GM13977 (cell line): ENCODE results near the gene GPR4.
"Not testable (repeated sequence)": the region's sequence is repeated elsewhere in the genome, so short reads cannot be mapped to it uniquely, and the experiment has no call there.

ENCODE experiments used
- DNase-seq: peaks from one replicate; pipeline ENCODE4 v3.0.0; 2012; ENCODE audit warnings: low spot score
- CTCF ChIP-seq: IDR thresholded peaks from 2 replicates; pipeline ENCODE4 v1.5.1; 2012; ENCODE audit warnings: mild to moderate bottlenecking, control low read depth; ENCODE audit not compliant: insufficient read depth; ENCODE audit errors: extremely low read depth, missing control alignments
- in situ Hi-C: fragments of 300-500 bp; cut with MboI; formaldehyde crosslinking; loops from one replicate; pipeline ENCODE4 v1.12.0; 2022; ENCODE audit warnings: low sequenced_read_pairs, low pct_unique_long_range_greater_than_20kb, mixed read lengths, inconsistent platforms; ENCODE audit not compliant: unreplicated experiment

GPR4 gene

DNA sequence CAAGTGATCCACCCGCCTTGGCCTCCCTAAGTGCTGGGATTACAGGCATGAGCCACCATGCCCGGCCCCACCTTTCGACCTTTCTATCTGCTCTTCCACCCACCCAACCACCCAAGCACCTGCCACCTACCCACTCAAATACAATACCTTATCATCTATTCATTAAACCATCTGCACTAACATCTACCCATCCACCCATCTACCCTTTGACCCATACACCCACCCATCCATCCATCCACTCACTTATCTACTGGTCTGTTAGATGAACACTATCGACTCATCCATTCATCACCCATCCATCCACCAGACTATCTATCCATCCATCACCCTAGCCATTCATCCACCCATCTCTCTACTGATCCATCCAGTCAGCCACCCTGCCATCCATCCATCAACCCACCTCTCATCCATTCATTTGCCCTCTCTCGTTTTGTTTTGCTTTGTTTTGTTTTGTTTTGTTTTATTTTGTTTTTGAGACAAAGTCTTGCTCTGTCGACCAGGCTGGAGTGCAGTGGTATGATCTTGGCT, 20.0 kb upstream of the GPR4 start:
- DNase-seq = no peak
- in situ Hi-C loops = no loop called here

GRCh38 chr19:45621389-45621788, 19.4 kb upstream of the GPR4 start:
- no peak for TF ChIP-seq CTCF
- in situ Hi-C loops = no loop called here

More for the DNA sequence above, 20.0 kb upstream of the GPR4 start:
- no peak for TF ChIP-seq CTCF

DNA sequence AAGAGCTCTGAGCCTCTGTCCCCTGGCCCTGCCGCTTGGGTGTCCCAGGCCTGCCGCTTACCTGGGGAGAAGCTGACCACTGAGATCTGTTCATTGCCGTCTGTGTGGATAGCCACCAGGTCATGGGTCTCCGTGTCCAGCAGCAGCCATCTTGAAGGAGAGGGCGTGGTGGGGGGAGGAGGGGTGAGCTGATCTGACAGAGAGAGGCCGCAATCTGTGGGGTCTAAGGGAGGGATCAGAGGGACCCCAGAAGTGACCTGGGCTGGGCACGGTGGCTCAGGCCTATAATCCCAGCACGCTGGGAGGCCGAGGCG, 14.6 kb upstream of the GPR4 start:
- DNase-seq = no peak
- in situ Hi-C loops = no loop called here
- TF ChIP-seq CTCF = no peak

More at GRCh38 chr19:45621389-45621788, 19.4 kb upstream of the GPR4 start:
- DNase-seq = no peak

DNA sequence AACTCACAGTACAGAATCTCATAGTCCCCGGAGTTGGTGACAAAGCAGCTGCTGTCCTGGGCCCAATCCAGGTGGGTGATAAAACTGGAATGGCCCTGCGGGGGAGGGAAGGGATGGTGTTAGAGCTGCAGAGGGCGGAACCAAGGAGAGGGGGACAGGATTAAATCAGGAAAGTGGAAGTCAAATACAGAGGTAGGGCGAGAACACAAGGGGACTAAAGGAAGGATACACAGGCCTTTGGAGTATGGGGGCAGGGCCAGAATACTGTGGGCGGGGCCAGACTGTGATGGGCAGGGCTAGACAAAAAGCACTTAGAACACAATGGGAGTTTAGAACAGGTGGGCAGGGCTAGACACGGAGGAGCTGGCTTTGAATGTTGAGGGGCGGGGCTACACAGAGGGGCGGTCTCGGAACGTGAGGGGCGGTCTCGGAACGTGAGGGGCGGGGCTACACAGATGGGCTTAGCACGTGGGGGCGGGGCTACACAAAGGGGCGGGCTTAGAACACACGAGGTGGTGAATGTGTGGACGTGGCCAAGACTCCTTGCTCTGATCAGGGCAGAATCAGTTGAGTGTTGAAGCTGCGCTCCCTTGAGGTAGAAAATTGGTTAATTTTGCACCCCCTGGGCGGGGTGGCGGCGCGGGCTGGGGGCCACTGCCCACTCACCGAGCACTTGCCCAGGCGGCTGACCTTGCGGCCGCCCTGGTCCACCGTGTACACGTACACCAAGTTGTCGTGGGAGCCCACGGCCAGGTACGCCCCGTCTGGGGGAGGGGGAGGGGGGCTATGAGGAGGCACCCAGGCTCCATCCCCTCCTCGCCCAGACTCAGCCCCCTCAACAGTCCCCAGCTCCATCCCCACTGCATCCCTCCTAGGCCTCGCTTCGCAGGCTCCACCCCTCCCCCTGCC, 14.0 kb upstream of the GPR4 start:
- in situ Hi-C loops = no loop called here
- DNase-seq = peak; percentile 96
- no peak for TF ChIP-seq CTCF

- in situ Hi-C loops = not testable (repeated sequence)
These were observed 13.0 kb upstream of the GPR4 start for GRCh38 chr19:45615056-45615455.

DNA sequence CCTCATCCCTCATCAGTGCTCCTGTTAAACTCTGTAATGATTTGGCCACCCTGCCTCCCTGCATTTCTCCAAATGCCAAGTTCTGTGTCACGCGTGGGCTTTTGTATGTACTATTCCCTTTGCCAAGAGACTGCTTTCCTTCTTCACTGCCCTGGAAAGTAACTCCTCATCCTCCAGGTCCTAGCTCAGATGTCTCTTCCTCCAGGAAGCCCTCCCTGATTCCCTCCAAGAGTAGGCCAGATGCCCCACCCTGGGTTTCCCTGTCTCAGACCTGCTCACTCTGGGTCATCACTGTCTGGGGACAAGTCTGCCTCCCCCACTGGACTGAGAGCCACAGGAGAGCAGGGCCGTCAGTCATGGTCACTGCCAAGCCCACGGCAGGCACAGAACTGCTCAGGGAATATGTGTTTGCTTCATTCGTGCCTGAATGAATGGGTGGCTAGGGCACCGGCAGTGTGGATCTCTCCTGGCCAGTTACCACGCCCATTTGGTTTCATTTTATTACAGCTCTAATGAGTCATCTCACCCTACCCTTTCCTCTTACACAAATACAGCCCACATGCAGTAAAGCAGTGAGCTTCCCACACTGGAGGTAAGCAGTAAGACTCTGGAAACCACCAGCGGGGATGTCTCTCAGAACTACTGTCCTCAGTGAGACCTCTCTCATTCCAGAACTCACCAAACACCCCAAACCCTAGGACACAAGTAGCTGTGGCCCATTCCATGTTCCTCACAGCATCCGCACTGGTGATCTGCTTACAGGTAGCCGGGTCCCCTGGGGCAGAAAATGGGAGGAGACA, 12.1 kb upstream of the GPR4 start:
- in situ Hi-C loops = no loop called here
- peak; percentile 84 for DNase-seq

More at GRCh38 chr19:45615056-45615455, 13.0 kb upstream of the GPR4 start:
- DNase-seq = not testable (repeated sequence)

More for the DNA sequence above, 12.1 kb upstream of the GPR4 start:
- TF ChIP-seq CTCF = no peak
